HG03432 (cell line): Measurements from ENCODE around the gene SRPK2.
"Not testable (repeated sequence)": the region's sequence is repeated elsewhere in the genome, so short reads cannot be mapped to it uniquely, and the experiment has no call there.

Experiments
- ATAC-seq: cut with Tn5 transposase; IDR thresholded peaks from one replicate; pipeline ENCODE4 v1.9.1; 2021; ENCODE audit warnings: mild to moderate bottlenecking, moderate library complexity; ENCODE audit not compliant: unreplicated experiment

SRPK2 gene

DNA sequence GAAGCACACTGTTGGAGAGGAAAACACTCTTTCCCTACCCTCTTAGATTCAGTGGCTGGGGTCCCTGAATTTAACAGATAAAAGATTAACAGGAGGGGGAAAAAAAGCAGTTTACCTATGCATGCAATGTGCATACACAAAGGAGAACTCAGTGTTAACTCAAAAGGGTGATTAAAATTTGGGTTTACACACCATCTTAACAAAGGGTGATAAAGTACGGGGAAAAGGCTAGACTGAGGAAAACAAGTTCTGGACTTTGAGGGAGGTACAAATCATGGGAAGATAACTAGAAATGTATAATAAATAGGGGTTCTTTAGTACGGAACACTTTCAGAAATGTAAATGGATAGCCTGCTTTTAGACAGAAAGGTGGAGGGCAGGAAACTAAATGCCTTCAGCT, 83.1 kb downstream of the SRPK2 start:
- ATAC-seq: no peak

DNA sequence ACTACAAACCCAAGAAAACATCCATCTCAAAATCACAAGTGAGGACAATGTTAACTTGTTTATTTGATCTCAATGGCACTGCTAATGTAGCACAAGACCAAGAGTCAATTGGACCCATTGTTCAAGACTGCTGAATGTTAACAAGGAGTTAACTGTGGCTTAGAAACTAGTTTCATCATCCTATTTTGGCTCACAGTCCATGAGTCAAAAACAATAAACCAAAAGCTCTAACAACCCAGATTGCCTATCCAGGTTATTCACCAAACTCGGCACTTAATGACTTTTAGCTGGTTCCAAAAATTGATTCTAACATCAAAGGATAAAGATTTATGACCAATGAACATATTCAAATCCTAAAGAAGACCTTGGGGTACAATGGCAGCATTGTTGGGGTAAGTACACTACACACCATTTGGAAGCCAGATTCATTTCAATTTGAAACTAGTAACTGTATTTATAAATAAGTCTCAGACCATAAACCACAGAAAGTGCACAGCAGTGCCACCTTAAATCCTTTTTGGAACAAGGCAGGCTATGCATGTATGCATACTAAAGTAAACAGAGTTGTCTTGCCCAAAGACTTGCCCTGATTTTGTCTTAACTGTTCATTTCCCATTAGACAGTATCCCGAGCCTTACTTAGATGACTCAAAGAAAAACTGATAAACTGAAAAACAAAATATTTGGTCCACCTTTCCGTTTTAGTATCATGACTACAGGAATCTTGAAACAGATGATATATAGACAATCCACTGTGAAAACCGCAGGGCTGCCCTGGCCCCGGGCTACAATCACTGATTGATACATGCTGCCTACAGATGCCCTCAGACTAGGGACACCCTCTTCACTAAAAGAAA, 84.5 kb downstream of the SRPK2 start:
- ATAC-seq: peak; percentile 84

- ATAC-seq: not testable (repeated sequence)
Measured at GRCh38 chr7:105300587-105300986, 88.1 kb downstream of the SRPK2 start.

DNA sequence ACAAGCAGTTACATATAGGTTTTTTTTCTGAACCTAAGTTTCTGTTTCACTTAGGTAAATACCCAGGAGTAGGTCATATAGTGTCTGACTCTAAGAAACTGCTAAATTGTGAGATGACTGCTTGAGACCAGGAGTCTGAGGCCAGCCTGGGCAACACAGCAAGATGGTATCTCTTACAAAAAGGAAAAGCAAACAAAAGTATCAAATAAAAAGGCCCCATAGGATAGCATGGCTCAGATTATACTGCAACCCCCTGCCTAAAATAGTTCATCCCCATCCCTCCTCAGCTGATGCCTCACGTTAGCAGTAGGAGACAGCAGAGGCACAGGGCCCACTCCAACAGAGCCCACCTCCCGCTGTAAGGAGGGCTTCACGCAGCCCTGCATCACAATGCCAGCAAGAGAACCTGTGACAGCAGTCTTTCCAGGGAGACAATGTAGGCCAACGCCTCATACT, 90.3 kb downstream of the SRPK2 start:
- peak; percentile 94 for ATAC-seq

GRCh38 chr7:105297985-105298384, 90.7 kb downstream of the SRPK2 start:
- peak; percentile 48 for ATAC-seq

- ATAC-seq: no peak
Measured at GRCh38 chr7:105297309-105297708, 91.4 kb downstream of the SRPK2 start.

GRCh38 chr7:105296491-105296890, 92.2 kb downstream of the SRPK2 start:
- no peak for ATAC-seq

- no peak for ATAC-seq
Measured at GRCh38 chr7:105295596-105296352, 92.9 kb downstream of the SRPK2 start.

GRCh38 chr7:105294482-105294881, 94.2 kb downstream of the SRPK2 start:
- not testable (repeated sequence) for ATAC-seq

DNA sequence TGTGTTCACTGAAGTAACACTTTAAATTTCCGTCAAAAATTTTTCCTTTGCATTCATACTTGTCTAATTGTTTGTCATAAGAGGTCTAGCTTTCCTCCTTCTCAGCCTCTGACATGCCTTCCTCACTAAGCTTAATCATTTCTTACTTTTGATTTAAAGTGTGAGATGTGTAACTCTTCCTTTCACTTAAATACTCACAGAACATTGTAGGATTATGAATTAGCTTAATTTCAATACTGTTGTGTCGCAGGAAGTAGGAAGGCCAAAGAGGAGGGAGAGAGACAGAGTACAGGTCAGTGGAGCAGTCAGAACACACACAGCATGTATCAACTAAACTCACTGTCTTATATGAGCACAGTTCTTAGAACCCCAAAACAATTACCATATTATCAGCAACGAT, 99.0 kb downstream of the SRPK2 start:
- no peak for ATAC-seq

- no peak for ATAC-seq
Measured at GRCh38 chr7:105286441-105286840, 102.3 kb downstream of the SRPK2 start.

- ATAC-seq: no peak
Measured at GRCh38 chr7:105285118-105285874, 103.4 kb downstream of the SRPK2 start.

DNA sequence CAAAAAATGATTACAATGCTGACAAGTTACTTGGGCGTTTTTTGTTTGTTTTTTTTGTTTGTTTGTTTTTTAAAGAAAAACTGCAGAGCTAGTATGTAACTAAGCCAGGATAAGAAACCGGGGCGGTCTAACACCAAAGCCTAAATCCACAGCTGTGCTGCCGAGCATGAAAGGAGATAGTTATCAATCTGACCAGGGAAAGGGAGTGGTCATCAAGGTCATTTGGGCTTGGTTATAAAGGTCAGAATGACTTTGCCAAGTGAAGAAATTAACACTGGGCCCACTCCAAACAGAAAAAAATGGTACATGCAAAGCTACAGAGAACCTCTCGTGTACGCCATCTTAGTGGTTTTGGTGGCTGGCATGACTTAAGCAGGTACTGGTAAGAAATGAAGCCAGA, 104.7 kb downstream of the SRPK2 start:
- no peak for ATAC-seq

DNA sequence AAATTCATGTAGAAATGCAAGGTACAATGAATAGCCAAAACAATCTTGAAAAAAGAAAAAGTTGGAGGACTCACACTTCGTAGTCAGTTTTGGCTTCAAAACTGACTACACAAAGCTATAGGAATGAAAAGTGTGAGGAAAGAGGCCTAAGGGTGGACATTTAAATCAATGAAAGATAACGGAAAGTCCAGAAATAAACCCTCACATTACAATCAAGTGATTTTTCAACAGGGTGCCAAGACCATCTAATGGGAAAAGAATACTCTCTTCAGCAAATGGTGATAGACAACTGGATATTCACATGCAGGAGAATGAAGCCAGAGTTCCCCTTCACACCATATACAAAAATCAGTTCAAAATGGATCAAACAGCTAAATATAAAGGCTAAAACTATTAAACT, 106.8 kb downstream of the SRPK2 start:
- no peak for ATAC-seq

GRCh38 chr7:105279688-105280007, 109.1 kb downstream of the SRPK2 start:
- peak; percentile 94 for ATAC-seq

DNA sequence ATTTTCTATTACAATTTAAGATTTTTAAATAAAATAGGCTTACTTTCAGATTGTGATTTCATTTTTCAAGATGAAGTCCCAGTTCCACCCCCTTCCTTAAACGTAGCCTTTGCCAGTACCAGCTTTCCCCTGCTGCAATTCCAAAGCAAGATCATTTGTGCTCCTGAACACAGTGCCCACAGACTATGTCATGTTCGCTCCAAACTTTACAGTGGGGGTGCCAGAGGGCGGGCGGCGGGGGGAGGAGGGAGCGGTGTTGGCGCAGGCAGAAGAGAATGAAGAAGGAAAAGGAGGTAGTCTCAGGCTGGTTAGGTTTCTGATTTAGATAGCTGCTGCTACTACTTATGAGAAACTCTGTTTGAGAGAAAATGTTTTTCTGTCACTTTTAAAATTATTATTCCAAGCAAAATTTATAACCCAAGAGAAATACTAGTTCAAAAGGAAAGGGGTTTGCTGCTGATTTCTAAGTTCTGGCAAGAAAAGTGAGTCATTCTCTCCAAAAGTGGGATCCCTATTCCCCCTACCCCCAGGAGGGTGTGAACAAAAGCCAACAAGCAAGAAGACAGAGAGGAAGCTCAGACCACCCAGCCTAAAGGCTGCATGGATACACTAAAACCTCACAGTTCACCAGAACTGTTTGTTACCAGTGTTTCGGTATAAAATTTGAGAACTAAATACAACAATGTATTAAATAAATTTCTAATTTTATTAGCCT, 109.6 kb downstream of the SRPK2 start:
- peak; percentile 65 for ATAC-seq

- ATAC-seq: no peak
Measured at GRCh38 chr7:105278565-105278964, 110.2 kb downstream of the SRPK2 start.

GRCh38 chr7:105277341-105277740, 111.4 kb downstream of the SRPK2 start:
- peak; percentile 38 for ATAC-seq

GRCh38 chr7:105270117-105270516, 118.6 kb downstream of the SRPK2 start:
- no peak for ATAC-seq

GRCh38 chr7:105269397-105269796, 119.3 kb downstream of the SRPK2 start:
- ATAC-seq: peak; percentile 31
